Putamen (tissue), 1 donor: ENCODE data around the gene DBT.
"Not testable (repeated sequence)": the region's sequence is repeated elsewhere in the genome, so short reads cannot be mapped to it uniquely, and the experiment has no call there.

Experiments used
- DNase-seq: peaks from one replicate; pipeline ENCODE4 v3.0.0-alpha.2; 2016; ENCODE audit warnings: low spot score

DBT gene

GRCh38 chr1:100249537-100250257 is at the start of gene DBT:
DBT (minus strand) TSS chr1:100249834; CDS start chr1:100249820, 14 bp downstream.
- DNase-seq: peak; percentile 97

GRCh38 chr1:100298512-100298911 is 48.9 kb upstream of the DBT start:
- no peak for DNase-seq

GRCh38 chr1:100296997-100297396 is 47.4 kb upstream of the DBT start:
- DNase-seq: not testable (repeated sequence)

- no peak for DNase-seq
Observed at GRCh38 chr1:100296140-100296539, 46.5 kb upstream of the DBT start.

- DNase-seq: no peak
Observed at GRCh38 chr1:100292711-100293110, 43.1 kb upstream of the DBT start.

GRCh38 chr1:100290291-100290690 is 40.7 kb upstream of the DBT start:
- no peak for DNase-seq

- no peak for DNase-seq
Observed at GRCh38 chr1:100287162-100287561, 37.5 kb upstream of the DBT start.

- no peak for DNase-seq
Observed at GRCh38 chr1:100284591-100284990, 35.0 kb upstream of the DBT start.

- DNase-seq: no peak
Observed at GRCh38 chr1:100279954-100280682, 30.5 kb upstream of the DBT start.

- no peak for DNase-seq
Observed at GRCh38 chr1:100279358-100279923, 29.8 kb upstream of the DBT start.

- DNase-seq: no peak
Observed at GRCh38 chr1:100277866-100278265, 28.2 kb upstream of the DBT start.

- no peak for DNase-seq
Observed at GRCh38 chr1:100268202-100268601, 18.6 kb upstream of the DBT start.

GRCh38 chr1:100267284-100267683 is 17.6 kb upstream of the DBT start:
- no peak for DNase-seq

GRCh38 chr1:100266741-100267140 is 17.1 kb upstream of the DBT start:
- no peak for DNase-seq

- DNase-seq: peak; percentile 94
Observed at GRCh38 chr1:100265931-100266740, 16.5 kb upstream of the DBT start, which contains the start of gene RTCA. RTCA (plus strand) TSS chr1:100266216; CDS start chr1:100266376, 160 bp downstream.

- DNase-seq: no peak
Observed at GRCh38 chr1:100265562-100265930, 15.9 kb upstream of the DBT start.

GRCh38 chr1:100264081-100264480 is 14.4 kb upstream of the DBT start:
- DNase-seq: not testable (repeated sequence)

GRCh38 chr1:100261686-100262085 is 12.1 kb upstream of the DBT start:
- DNase-seq: no peak

- not testable (repeated sequence) for DNase-seq
Observed at GRCh38 chr1:100258427-100258826, 8.8 kb upstream of the DBT start.

- DNase-seq: not testable (repeated sequence)
Observed at GRCh38 chr1:100256273-100256672, 6.6 kb upstream of the DBT start.

- DNase-seq: no peak
Observed at GRCh38 chr1:100253552-100253951, 3.9 kb upstream of the DBT start.

- no peak for DNase-seq
Observed at GRCh38 chr1:100252901-100253300, 3.3 kb upstream of the DBT start.
